ENCODE data around the gene LRRC3.

The LRRC3 gene

DNA sequence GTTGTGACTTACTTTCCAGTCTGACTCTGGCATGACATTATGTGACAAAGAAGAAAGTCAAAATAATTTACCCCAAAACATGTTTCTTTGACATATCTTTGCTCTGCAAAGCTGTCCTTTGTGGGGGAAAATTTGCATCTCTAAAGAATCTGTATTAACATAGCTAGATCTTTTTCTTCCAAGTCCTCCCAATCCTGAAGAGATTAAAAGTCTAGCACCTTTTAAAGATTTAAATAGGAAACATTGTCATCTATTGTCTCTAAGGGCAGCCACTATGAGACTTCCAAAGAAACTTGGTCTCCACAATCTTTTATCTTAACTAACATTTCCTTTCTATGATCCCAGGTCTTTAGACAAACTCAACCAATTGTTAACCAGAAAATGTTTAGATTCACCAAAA is 16.0 kb downstream of the LRRC3 start:
- Histone ChIP-seq H3K36me3 (ENCODE audit: insufficient read depth, low read length) (no peaks in the 10 kb centered on the region), H3K9me3 (ENCODE audit: low read length) (no peaks in the 10 kb centered on the region), H3K27ac (ENCODE audit: low read depth, low read length, poor library complexity, severe bottlenecking) (no peak overlapping the region), H2AFZ (ENCODE audit: low read length) (no peak overlapping the region), H3K9ac (ENCODE audit: low read length) (no peak overlapping the region), H3F3A (ENCODE audit: insufficient read depth, low read length) (no peaks in the 10 kb centered on the region), H3K4me2 (ENCODE audit: low read length) (no peak overlapping the region), H3K4me1 (ENCODE audit: insufficient read depth, low read length, severe bottlenecking) (no peaks in the 10 kb centered on the region), H3K79me2 (ENCODE audit: insufficient read depth, low read length) (no peaks in the 10 kb centered on the region), H3K27me3 (ENCODE audit: insufficient read depth, low read length) (peaks cover 5% of the 10 kb centered on the region; the same call in 1 of the 2 replicates), H3K4me3 (ENCODE audit: low read depth, low read length, poor library complexity, severe bottlenecking) (no peak overlapping the region), H3K9me2 (ENCODE audit: low read depth, low read length) (no peaks in the 10 kb centered on the region), H4K20me1 (ENCODE audit: insufficient read depth, low read length) (no peaks in the 10 kb centered on the region)
- TF ChIP-seq, protein P1, sequence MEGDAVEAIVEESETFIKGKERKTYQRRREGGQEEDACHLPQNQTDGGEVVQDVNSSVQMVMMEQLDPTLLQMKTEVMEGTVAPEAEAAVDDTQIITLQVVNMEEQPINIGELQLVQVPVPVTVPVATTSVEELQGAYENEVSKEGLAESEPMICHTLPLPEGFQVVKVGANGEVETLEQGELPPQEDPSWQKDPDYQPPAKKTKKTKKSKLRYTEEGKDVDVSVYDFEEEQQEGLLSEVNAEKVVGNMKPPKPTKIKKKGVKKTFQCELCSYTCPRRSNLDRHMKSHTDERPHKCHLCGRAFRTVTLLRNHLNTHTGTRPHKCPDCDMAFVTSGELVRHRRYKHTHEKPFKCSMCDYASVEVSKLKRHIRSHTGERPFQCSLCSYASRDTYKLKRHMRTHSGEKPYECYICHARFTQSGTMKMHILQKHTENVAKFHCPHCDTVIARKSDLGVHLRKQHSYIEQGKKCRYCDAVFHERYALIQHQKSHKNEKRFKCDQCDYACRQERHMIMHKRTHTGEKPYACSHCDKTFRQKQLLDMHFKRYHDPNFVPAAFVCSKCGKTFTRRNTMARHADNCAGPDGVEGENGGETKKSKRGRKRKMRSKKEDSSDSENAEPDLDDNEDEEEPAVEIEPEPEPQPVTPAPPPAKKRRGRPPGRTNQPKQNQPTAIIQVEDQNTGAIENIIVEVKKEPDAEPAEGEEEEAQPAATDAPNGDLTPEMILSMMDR (IDR thresholded peaks at IDR 0.05; ENCODE audit: low read length): no peak
- TF ChIP-seq EZH2 (IDR thresholded peaks at IDR 0.05; ENCODE audit: borderline replicate concordance, low read length): no peak

DNA sequence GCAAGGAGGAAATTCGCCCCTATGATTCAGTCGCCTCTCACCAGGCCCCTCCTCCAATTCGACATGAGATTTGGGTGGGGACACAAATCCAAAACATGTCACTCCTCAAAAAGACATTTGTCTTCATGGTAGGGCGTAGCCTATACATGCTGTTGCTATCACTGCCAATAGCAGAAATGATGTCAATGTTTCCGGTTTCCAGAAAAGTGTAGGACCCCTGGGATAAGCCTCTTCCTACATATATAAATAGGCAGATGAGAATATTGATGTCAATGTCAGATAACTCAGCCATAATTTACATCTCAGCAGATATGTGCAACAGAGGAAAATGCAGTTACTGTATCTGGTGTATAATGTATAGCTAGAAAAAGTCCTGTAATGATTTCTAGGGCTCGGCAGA is 16.7 kb downstream of the LRRC3 start:
- TF ChIP-seq, protein P1 (IDR thresholded peaks at IDR 0.05; ENCODE audit: low read length): no peak
- no peak for TF ChIP-seq EZH2 (IDR thresholded peaks at IDR 0.05; ENCODE audit: borderline replicate concordance, low read length)
- peaks cover 5% of the 10 kb centered on the region; the same call in 1 of the 2 replicates for H3K27me3 ChIP-seq (ENCODE audit: insufficient read depth, low read length)

DNA sequence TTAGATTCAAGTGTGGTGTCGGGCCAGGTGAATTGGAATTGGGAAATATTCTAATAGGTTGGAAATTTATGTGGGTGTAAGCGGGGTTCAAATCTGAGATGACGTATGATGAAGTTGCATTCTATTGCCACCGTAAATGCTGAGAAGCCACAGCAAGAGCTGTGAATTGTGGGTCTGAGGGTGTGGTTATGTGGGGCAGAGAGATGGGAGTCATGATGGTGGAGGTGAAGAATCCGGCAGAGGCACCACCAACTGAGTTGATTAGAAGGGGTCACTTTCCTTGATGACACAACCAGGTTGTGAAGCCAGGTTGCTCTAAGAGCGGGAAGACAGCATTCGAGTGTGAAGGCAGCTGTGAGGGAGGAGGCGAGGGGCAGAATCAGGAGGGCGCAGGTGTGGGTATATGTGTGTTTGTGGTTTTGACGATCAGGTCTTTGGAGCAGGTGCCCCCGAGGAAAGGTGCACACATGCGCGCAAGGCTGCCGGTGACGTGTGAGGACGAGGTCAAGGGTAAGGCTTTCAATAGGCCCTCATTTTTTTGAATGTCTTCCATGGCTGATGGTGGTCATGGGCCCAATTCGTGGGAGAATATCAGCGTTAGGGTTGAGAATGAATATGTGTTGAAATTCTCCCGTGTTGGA is 18.7 kb downstream of the LRRC3 start:
- H4K20me1 ChIP-seq (ENCODE audit: insufficient read depth, low read length): no peaks in the 10 kb centered on the region
- H3K27ac ChIP-seq (ENCODE audit: low read depth, low read length, poor library complexity, severe bottlenecking): no peak overlapping the region
- no peaks in the 10 kb centered on the region for H3K4me1 ChIP-seq (ENCODE audit: insufficient read depth, low read length, severe bottlenecking)
- H3K4me3 ChIP-seq (ENCODE audit: low read depth, low read length, poor library complexity, severe bottlenecking): no peak overlapping the region
- H3K9ac ChIP-seq (ENCODE audit: low read length): no peak overlapping the region
- no peak overlapping the region for H2AFZ ChIP-seq (ENCODE audit: low read length)
- H3K4me2 ChIP-seq (ENCODE audit: low read length): no peak overlapping the region
- no peaks in the 10 kb centered on the region for H3K9me3 ChIP-seq (ENCODE audit: low read length)
- no peaks in the 10 kb centered on the region for H3K79me2 ChIP-seq (ENCODE audit: insufficient read depth, low read length)
- no peaks in the 10 kb centered on the region for H3K9me2 ChIP-seq (ENCODE audit: low read depth, low read length)
- no peaks in the 10 kb centered on the region for H3K36me3 ChIP-seq (ENCODE audit: insufficient read depth, low read length)
- no peaks in the 10 kb centered on the region for H3F3A ChIP-seq (ENCODE audit: insufficient read depth, low read length)
- peaks cover 5% of the 10 kb centered on the region; the same call in 1 of the 2 replicates for H3K27me3 ChIP-seq (ENCODE audit: insufficient read depth, low read length)
- no peak for TF ChIP-seq EZH2 (IDR thresholded peaks at IDR 0.05; ENCODE audit: borderline replicate concordance, low read length)
- TF ChIP-seq, protein P1 (IDR thresholded peaks at IDR 0.05; ENCODE audit: low read length): no peak

More for the DNA sequence above, 16.7 kb downstream of the LRRC3 start:
- Histone ChIP-seq H3K36me3 (ENCODE audit: insufficient read depth, low read length) (no peaks in the 10 kb centered on the region), H4K20me1 (ENCODE audit: insufficient read depth, low read length) (no peaks in the 10 kb centered on the region), H2AFZ (ENCODE audit: low read length) (no peak overlapping the region), H3K27ac (ENCODE audit: low read depth, low read length, poor library complexity, severe bottlenecking) (no peak overlapping the region), H3F3A (ENCODE audit: insufficient read depth, low read length) (no peaks in the 10 kb centered on the region), H3K9me3 (ENCODE audit: low read length) (no peaks in the 10 kb centered on the region), H3K9ac (ENCODE audit: low read length) (no peak overlapping the region), H3K4me1 (ENCODE audit: insufficient read depth, low read length, severe bottlenecking) (no peaks in the 10 kb centered on the region), H3K79me2 (ENCODE audit: insufficient read depth, low read length) (no peaks in the 10 kb centered on the region), H3K4me3 (ENCODE audit: low read depth, low read length, poor library complexity, severe bottlenecking) (no peak overlapping the region), H3K4me2 (ENCODE audit: low read length) (no peak overlapping the region), H3K9me2 (ENCODE audit: low read depth, low read length) (no peaks in the 10 kb centered on the region)
